CD4-positive, CD25-positive, alpha-beta regulatory T cell (primary cell): ENCODE results near the gene LOC101059915.
"Not testable (repeated sequence)": the region's sequence is repeated elsewhere in the genome, so short reads cannot be mapped to it uniquely, and the experiment has no call there.

Experiments
- ATAC-seq, 2 donors: fragments of 150-1000 bp; cut with Tn5 transposase; one replicate each; pipeline ENCODE4 v1.10.0; 2021; ENCODE audit warnings: low read depth in 2 of 2, moderate number of reproducible peaks in 2 of 2, moderate library complexity in 1 of 2
- DNase-seq, 3 donors: peaks; one replicate each; pipeline versions ENCODE4 v3.0.0 to v3.0.0-alpha.2; 2012 to 2022; ENCODE audit warnings: mixed read lengths in 1 of 3
- H3K27ac ChIP-seq: one replicate; pipeline ENCODE4 v1.7.0; 2013; ENCODE audit warnings: mild to moderate bottlenecking, low read length; ENCODE audit not compliant: insufficient read depth, poor library complexity, severe bottlenecking
- H3K27me3 ChIP-seq: one replicate; pipeline ENCODE4 v1.7.0; 2013; ENCODE audit warnings: low read length; ENCODE audit not compliant: control insufficient read depth, insufficient read depth
- H3K36me3 ChIP-seq: one replicate; pipeline ENCODE4 v1.7.0; 2013; ENCODE audit warnings: mild to moderate bottlenecking, low read length, moderate library complexity; ENCODE audit not compliant: control insufficient read depth, insufficient read depth
- H3K4me1 ChIP-seq: 2 replicates; pipeline ENCODE4 v1.7.0; 2013; ENCODE audit warnings: mild to moderate bottlenecking, low read length; ENCODE audit not compliant: insufficient read depth, control insufficient read depth, poor library complexity, severe bottlenecking
- H3K4me3 ChIP-seq: one replicate; pipeline ENCODE4 v1.7.0; 2013; ENCODE audit warnings: low read depth, mild to moderate bottlenecking, low read length, moderate library complexity
- H3K9me3 ChIP-seq, 2 experiments: 1 replicate in 1 of 2; 2 replicates in 1 of 2; pipeline ENCODE4 v1.7.0; 2013; ENCODE audit warnings: low read length in 2 of 2, mild to moderate bottlenecking in 1 of 2, moderate library complexity in 1 of 2; ENCODE audit not compliant: control insufficient read depth in 2 of 2
- H3K27ac Mint-ChIP-seq, 3 donors: one replicate each; pipeline ENCODE4 v1.8.0; 2020 to 2022; ENCODE audit warnings: mild to moderate bottlenecking in 3 of 3, mixed read lengths in 3 of 3, moderate library complexity in 2 of 3
- H3K27me3 Mint-ChIP-seq: one replicate; pipeline ENCODE4 v1.8.0; 2022; ENCODE audit warnings: mild to moderate bottlenecking, mixed read lengths
- H3K36me3 Mint-ChIP-seq: one replicate; pipeline ENCODE4 v1.8.0; 2020; ENCODE audit warnings: mixed read lengths
- H3K4me1 Mint-ChIP-seq, 4 donors: one replicate each; pipeline ENCODE4 v1.8.0; 2020 to 2022; ENCODE audit warnings: mixed read lengths in 4 of 4, mild to moderate bottlenecking in 1 of 4
- H3K4me3 Mint-ChIP-seq, 4 donors: one replicate each; pipeline ENCODE4 v1.8.0; 2020 to 2022; ENCODE audit warnings: mild to moderate bottlenecking in 4 of 4, mixed read lengths in 4 of 4, moderate library complexity in 3 of 4
- H3K9me3 Mint-ChIP-seq, 7 donors: one replicate each; pipeline ENCODE4 v1.8.0; 2020 to 2022; ENCODE audit warnings: mixed read lengths in 7 of 7, mild to moderate bottlenecking in 3 of 7, moderate library complexity in 2 of 7

Gene LOC101059915

DNA sequence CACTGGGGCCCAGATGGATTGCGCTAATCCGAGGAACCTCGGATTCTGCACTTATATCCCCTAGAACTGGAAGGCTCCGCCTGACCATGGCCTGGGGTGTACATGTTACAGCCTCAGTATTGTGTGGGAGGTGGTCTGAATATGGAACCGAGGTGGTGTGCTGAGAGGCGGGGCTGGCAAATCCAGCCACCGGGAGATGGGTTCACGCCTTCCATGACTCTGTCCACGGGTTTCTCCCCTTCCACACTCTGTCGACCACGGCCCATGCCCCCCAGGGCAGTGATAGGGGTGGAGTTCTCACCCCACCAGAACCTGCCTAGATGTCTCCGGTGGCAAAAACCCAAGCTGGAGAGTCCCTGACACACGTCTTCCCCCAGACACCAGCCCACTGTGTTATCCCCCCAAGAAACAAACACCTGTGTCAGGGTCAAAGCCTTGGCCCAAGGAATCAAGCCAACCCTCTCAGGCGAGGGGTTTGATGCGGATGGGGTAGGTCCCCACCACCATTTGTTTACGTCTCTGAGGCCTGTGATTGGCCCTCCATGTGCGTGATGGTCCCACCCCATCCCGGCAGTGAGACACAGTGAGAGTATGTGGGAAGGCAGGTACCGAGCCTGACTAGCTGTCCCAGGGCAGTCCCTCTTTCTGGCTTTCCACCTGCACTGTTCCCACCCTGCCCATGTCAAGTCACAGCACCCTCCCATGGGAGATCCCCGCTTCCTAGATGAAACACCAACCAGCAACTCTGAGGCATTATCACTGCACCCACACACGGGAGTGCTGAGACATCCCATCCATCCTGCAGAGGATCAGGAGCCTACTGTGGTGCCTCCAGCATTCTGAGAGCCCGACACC is 6.6 kb upstream of the LOC101059915 start:
- Mint-ChIP-seq H3K4me3 (no peak overlapping the region), H3K36me3 (no peaks in the 10 kb centered on the region), H3K4me1 (peaks cover 0 to 17% (median 8%) of the 10 kb centered on the region in 4 donors), H3K9me3 (no peaks in the 10 kb centered on the region), H3K27me3 (peaks cover 9% of the 10 kb centered on the region), H3K27ac (no peak overlapping the region)
- H3K4me3 ChIP-seq = no peak overlapping the region
- H3K9me3 ChIP-seq = no peaks in the 10 kb centered on the region
- peaks cover 3% of the 10 kb centered on the region for H3K4me1 ChIP-seq
- H3K27me3 ChIP-seq = no peaks in the 10 kb centered on the region
- H3K36me3 ChIP-seq = no peaks in the 10 kb centered on the region
- no peak for ATAC-seq
- DNase-seq = no peak
- no peak overlapping the region for H3K27ac ChIP-seq

DNA sequence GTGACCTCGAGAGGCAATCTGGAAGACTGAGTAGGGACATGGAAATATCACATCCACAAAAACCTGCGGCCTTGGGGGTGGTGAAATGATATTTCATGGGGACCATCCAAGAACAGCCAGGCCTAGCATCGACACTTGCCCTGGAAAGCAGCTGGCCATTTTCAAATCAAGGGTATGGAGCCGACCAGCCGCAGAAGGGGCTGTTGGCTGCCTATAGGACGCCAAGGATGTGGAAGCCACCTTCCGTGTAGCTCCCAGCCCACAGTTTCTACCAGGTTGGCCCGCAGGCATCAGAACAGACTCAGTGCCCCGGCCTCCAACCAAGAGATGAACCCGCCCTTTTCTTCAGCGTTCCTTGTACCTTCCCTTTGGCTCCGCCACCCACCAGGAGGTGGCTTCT is 5.4 kb upstream of the LOC101059915 start:
- no peak for ATAC-seq
- Histone ChIP-seq H3K9me3 (no peaks in the 10 kb centered on the region), H3K27ac (no peak overlapping the region), H3K4me1 (peaks cover 3% of the 10 kb centered on the region), H3K27me3 (no peaks in the 10 kb centered on the region), H3K4me3 (no peak overlapping the region), H3K36me3 (no peaks in the 10 kb centered on the region)
- peaks cover 9% of the 10 kb centered on the region for H3K27me3 Mint-ChIP-seq
- peak overlapping the region in 2 of 3 donors; percentile 73 to 85 for H3K27ac Mint-ChIP-seq
- peaks cover 0 to 1% (median 0%) of the 10 kb centered on the region in 7 donors for H3K9me3 Mint-ChIP-seq
- DNase-seq = no peak
- no peaks in the 10 kb centered on the region for H3K36me3 Mint-ChIP-seq
- H3K4me3 Mint-ChIP-seq = no peak overlapping the region
- peaks cover 0 to 17% (median 8%) of the 10 kb centered on the region in 4 donors for H3K4me1 Mint-ChIP-seq

DNA sequence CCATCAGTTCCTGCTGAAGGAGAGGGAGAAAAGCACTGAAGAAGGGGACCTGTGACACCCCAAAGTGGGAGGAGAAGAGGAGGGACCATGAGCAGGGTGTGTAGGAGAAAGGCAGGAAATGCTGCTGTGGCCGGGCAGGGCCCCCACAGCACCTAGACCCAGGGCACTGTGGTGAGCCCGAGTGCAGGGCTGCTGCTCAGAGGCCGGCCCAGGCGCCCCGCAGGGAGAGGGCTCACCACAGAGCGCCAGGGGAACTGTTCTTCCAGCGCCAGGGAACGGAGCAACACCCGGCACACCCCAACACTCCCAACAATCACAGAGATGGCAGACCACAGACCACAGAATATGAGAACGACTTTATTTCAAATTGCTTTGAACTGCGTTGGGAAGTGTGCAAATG is 4.7 kb upstream of the LOC101059915 start:
- H3K9me3 ChIP-seq, H3K27me3 ChIP-seq, H3K36me3 ChIP-seq, H3K27ac ChIP-seq, H3K36me3 Mint-ChIP-seq, H3K9me3 Mint-ChIP-seq, H3K4me3 ChIP-seq, H3K27me3 Mint-ChIP-seq, ATAC-seq, H3K4me1 ChIP-seq, DNase-seq: not testable (repeated sequence)
- peak overlapping the region in 2 of 4 donors; percentile 33 to 80 for H3K4me3 Mint-ChIP-seq
- H3K27ac Mint-ChIP-seq = peak overlapping the region in 2 of 3 donors; percentile 73 to 82
- peaks cover 0 to 17% (median 8%) of the 10 kb centered on the region in 4 donors for H3K4me1 Mint-ChIP-seq

DNA sequence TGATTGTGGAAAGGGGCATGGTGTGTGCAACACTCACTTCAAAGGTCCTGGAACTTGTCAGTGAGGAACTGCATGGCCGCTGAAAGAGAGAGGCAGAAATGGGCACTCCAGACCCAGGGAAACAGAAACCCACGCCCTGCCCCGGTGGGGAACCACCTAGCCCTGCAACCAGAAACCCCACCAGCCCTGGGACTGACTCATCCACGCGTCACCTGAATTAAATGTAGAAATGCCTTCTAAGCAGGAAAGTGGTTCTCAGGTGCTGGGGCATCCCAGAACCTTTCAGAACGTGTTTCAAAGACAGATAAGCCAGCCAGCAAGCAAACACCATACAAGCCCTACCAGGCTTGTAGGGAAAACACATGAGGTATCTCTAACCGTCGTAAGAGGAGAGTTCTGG is 4.1 kb upstream of the LOC101059915 start:
- peak overlapping the region; percentile 31 for H3K4me3 ChIP-seq
- H3K27ac Mint-ChIP-seq, H3K4me1 ChIP-seq, H3K27me3 ChIP-seq, H3K36me3 Mint-ChIP-seq, H3K36me3 ChIP-seq, H3K9me3 Mint-ChIP-seq, H3K4me3 Mint-ChIP-seq, H3K9me3 ChIP-seq, H3K27me3 Mint-ChIP-seq, H3K27ac ChIP-seq: not testable (repeated sequence)
- peaks cover 0 to 17% (median 8%) of the 10 kb centered on the region in 4 donors for H3K4me1 Mint-ChIP-seq
- ATAC-seq = peak in 1 of 2 donors; percentile 46
- DNase-seq = peak in 1 of 3 donors; percentile 28

DNA sequence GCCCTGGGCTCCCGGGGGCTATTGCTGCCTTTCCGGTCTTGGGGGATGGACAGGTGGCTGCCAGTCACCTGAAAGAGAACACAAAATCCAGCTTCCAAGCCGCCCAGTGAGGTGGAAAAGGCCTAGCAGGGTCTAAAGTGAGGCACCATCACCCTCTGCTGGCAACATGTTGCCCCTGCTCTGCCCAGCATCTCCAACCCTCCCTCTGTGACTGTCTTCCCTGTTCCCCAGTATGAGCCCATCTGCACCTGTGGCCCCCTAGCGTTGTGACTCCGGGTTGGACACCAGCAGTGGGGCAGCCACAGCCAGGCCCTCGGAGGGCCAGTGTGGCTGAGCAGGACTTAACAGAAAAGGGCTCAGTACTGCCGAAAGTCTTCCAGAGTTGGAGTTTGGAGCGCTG is 3.1 kb upstream of the LOC101059915 start:
- H3K4me1 ChIP-seq, H3K27me3 ChIP-seq, H3K36me3 Mint-ChIP-seq, H3K4me3 ChIP-seq, H3K27me3 Mint-ChIP-seq, ATAC-seq, H3K36me3 ChIP-seq, H3K9me3 ChIP-seq, H3K9me3 Mint-ChIP-seq, H3K27ac ChIP-seq, H3K4me3 Mint-ChIP-seq: not testable (repeated sequence)
- peak overlapping the region in 1 of 3 donors; percentile 25 for H3K27ac Mint-ChIP-seq
- peak in 1 of 3 donors; percentile 26 for DNase-seq
- H3K4me1 Mint-ChIP-seq = peaks cover 0 to 17% (median 8%) of the 10 kb centered on the region in 4 donors

DNA sequence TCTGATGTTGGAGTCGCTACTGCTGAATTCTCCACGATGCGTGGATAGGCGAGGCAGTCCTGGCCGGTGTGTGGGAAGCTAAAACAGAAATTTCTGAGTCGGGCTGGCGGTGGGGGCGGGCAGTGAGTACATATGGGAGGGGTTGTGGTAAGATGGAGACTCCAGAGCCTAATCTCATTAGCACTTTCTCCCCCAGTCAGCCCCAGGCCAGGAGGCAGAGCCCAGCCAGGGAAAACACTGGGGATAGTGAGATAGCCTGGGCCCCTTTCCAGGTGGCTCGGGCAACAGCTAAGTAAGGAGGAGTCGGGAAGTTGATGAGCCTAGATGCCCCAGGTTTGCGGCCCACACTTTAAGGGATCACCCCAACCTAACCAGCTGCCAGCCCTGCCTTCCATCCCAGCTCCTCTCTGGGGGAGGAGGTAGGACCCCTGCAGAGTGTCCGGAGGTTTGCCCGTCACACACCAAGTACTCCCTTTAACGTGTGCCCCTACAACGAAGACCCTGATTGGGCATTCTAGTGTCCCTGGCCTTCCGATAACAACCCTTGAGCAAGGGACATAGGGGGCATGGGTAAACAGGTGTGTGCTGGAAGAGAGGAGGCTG is 2.4 kb upstream of the LOC101059915 start:
- no peak overlapping the region for H3K4me3 Mint-ChIP-seq
- no peak for ATAC-seq

DNA sequence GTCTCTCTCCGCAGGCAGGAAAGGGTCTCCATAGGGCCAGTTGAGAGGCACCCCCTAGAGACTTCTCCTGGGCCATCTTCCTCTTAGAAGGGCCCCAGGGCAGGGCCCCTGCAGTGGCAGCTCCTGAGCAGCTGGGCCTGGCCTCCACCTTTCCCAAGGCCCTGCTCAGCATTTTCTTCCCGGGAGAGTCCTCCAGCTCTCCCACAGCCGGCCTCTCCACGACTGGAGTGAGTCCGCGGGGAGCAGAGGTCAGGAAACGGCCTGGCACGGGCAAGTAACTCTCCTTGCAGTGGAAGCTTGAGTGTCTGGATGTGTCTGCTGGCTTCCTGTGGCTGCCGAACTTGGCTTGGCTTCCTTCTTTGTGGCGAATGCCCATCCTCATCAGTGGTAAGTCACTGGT is 1.6 kb upstream of the LOC101059915 start:
- H3K36me3 Mint-ChIP-seq = no peaks in the 10 kb centered on the region
- H3K27ac ChIP-seq = no peak overlapping the region
- H3K27ac Mint-ChIP-seq = no peak overlapping the region
- no peaks in the 10 kb centered on the region for H3K36me3 ChIP-seq
- no peak overlapping the region for H3K4me3 ChIP-seq
- peaks cover 3% of the 10 kb centered on the region for H3K4me1 ChIP-seq
- no peak overlapping the region for H3K4me3 Mint-ChIP-seq
- DNase-seq = no peak
- no peak for ATAC-seq
- H3K27me3 ChIP-seq = no peaks in the 10 kb centered on the region
- peaks cover 0 to 21% (median 11%) of the 10 kb centered on the region in 4 donors for H3K4me1 Mint-ChIP-seq
- no peaks in the 10 kb centered on the region for H3K27me3 Mint-ChIP-seq
- peaks cover 0 to 1% (median 0%) of the 10 kb centered on the region in 7 donors for H3K9me3 Mint-ChIP-seq
- no peaks in the 10 kb centered on the region for H3K9me3 ChIP-seq

More for the DNA sequence above, 2.4 kb upstream of the LOC101059915 start:
- no peak overlapping the region for H3K27ac ChIP-seq
- DNase-seq = no peak
- H3K9me3 ChIP-seq = no peaks in the 10 kb centered on the region
- H3K4me1 ChIP-seq = peaks cover 3% of the 10 kb centered on the region
- no peaks in the 10 kb centered on the region for H3K36me3 Mint-ChIP-seq
- H3K27me3 ChIP-seq = no peaks in the 10 kb centered on the region
- H3K36me3 ChIP-seq = no peaks in the 10 kb centered on the region
- H3K27ac Mint-ChIP-seq = no peak overlapping the region
- peaks cover 0 to 1% (median 0%) of the 10 kb centered on the region in 7 donors for H3K9me3 Mint-ChIP-seq
- H3K4me3 ChIP-seq = no peak overlapping the region
- H3K27me3 Mint-ChIP-seq = no peaks in the 10 kb centered on the region
- H3K4me1 Mint-ChIP-seq = peaks cover 0 to 17% (median 8%) of the 10 kb centered on the region in 4 donors
